ENCODE data around the gene BBC3.

The BBC3 gene

GRCh38 chr19:47243776-47244547 lies 13.0 kb upstream of the BBC3 start:
- no peak for DNase-seq (ENCODE audit: insufficient read length, low spot score)
- no peak for FAIRE-seq
- TF ChIP-seq, protein P1, sequence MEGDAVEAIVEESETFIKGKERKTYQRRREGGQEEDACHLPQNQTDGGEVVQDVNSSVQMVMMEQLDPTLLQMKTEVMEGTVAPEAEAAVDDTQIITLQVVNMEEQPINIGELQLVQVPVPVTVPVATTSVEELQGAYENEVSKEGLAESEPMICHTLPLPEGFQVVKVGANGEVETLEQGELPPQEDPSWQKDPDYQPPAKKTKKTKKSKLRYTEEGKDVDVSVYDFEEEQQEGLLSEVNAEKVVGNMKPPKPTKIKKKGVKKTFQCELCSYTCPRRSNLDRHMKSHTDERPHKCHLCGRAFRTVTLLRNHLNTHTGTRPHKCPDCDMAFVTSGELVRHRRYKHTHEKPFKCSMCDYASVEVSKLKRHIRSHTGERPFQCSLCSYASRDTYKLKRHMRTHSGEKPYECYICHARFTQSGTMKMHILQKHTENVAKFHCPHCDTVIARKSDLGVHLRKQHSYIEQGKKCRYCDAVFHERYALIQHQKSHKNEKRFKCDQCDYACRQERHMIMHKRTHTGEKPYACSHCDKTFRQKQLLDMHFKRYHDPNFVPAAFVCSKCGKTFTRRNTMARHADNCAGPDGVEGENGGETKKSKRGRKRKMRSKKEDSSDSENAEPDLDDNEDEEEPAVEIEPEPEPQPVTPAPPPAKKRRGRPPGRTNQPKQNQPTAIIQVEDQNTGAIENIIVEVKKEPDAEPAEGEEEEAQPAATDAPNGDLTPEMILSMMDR (IDR thresholded peaks at IDR 0.05; ENCODE audit: insufficient read depth, missing control alignments), result peak; percentile 90

- FAIRE-seq (no peak), DNase-seq (ENCODE audit: insufficient read length, low spot score) (no peak)
- TF ChIP-seq, protein P1 (IDR thresholded peaks at IDR 0.05; ENCODE audit: insufficient read depth, missing control alignments), result no peak
Observed at GRCh38 chr19:47243364-47243775, 12.4 kb upstream of the BBC3 start.

GRCh38 chr19:47241919-47242577 lies 11.0 kb upstream of the BBC3 start:
- DNase-seq (ENCODE audit: insufficient read length, low spot score), result no peak
- FAIRE-seq, result no peak
- TF ChIP-seq, protein P1 (IDR thresholded peaks at IDR 0.05; ENCODE audit: insufficient read depth, missing control alignments), result no peak

DNA sequence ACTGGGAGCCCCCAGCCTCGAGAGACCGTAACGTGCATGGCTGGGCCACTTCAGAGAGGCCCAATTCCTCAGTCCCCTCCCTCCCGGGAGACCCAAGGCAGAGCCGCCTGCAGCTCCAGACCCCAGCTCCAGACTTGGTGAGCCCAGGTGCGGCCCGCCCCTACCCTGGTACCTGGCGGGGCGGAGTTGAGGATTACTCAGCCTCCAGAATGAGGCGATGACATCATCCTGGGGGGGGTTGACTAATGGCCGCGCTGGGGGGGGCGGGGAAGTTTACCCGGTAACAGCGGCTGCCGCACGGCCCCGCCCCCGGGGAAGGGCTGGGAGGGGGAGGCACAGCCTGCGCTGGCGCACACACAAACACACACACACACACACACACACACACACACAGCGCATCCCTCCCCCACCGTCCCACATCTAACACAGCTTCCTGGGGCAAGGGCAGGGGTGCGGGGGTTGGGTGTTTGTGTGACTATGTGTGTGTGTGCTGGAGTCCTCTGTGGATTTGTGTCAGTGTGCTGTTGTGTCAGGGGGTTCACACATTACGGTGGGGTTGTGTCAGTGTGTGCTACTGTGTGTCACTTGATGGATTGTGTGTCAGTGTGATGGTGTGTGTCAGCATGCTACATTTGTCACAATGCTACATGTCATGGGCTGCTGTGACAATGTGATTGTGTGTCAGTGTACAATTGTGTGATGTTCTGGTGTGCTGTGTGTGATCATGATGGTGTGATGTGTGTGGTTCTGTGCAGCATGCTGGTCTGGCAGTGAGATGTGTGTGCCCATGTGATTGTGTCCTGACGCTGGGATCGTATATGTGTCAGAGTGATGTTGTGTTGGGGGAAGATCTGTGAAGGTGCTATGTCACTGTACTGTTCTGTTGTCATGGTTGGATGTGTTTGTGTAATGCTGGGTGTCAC lies 10.3 kb upstream of the BBC3 start:
- FAIRE-seq (no peak), DNase-seq (ENCODE audit: insufficient read length, low spot score) (no peak)
- TF ChIP-seq, protein P1 (IDR thresholded peaks at IDR 0.05; ENCODE audit: insufficient read depth, missing control alignments), result no peak

GRCh38 chr19:47240556-47240955 lies 9.6 kb upstream of the BBC3 start:
- TF ChIP-seq, protein P1 (IDR thresholded peaks at IDR 0.05; ENCODE audit: insufficient read depth, missing control alignments), result no peak

GRCh38 chr19:47239610-47240296 lies 8.8 kb upstream of the BBC3 start:
- no peak for FAIRE-seq
- TF ChIP-seq, protein P1 (IDR thresholded peaks at IDR 0.05; ENCODE audit: insufficient read depth, missing control alignments), result no peak
- peak; percentile 87 for DNase-seq (ENCODE audit: insufficient read length, low spot score)

More at GRCh38 chr19:47240556-47240955, 9.6 kb upstream of the BBC3 start:
- no peak for FAIRE-seq
- no peak for DNase-seq (ENCODE audit: insufficient read length, low spot score)
